Nucleus accumbens (tissue), 56 donors: ENCODE measurements around the gene AHRR.

ENCODE experiments used
- DNase-seq, 56 donors: peaks; one replicate each; lab custom pipeline; 2025; lab: John Stamatoyannopoulos, UW

AHRR gene

GRCh38 chr5:318931-319601 lies 2.4 kb upstream of the AHRR start:
- no peak for DNase-seq

- DNase-seq, result no peak
Measured at GRCh38 chr5:320524-321229, 837 bp upstream of the AHRR start.

DNA sequence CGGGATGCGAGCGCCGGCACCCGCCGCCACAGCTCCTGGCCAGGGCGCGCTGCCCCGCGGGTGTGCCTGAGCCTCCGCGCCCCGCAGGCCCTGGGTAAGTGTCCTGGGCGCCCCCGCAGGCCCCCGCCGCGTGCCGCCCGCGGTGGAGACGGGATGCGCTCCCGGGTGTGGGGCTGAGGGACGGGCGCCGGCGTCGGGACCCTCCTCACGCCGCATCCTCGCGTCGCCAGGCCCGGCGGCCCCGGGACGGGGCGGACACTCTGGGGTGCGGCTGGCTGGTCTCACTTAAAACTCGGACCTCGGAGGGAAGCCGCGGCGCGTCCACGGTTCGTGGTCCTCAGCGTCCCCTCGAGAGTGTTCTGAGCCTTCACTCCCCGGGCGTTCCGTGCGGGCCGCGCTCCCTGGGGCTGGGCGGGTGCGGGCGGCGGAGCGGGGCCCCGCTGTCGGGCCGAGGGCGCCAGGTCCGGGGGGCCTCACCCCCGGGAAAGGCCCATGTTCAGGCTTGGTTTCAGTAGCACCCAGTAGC lies 275 bp downstream of the AHRR start:
- no peak for DNase-seq

GRCh38 chr5:322281-322941 lies 897 bp downstream of the AHRR start:
- no peak for DNase-seq

GRCh38 chr5:322942-323879 lies 1.7 kb downstream of the AHRR start:
- DNase-seq, result no peak

GRCh38 chr5:324736-325612 lies 3.5 kb downstream of the AHRR start:
- no peak for DNase-seq

- DNase-seq, result no peak
Measured at GRCh38 chr5:326109-326508, 4.6 kb downstream of the AHRR start.

GRCh38 chr5:329121-329735 lies 7.7 kb downstream of the AHRR start:
- no peak for DNase-seq

DNA sequence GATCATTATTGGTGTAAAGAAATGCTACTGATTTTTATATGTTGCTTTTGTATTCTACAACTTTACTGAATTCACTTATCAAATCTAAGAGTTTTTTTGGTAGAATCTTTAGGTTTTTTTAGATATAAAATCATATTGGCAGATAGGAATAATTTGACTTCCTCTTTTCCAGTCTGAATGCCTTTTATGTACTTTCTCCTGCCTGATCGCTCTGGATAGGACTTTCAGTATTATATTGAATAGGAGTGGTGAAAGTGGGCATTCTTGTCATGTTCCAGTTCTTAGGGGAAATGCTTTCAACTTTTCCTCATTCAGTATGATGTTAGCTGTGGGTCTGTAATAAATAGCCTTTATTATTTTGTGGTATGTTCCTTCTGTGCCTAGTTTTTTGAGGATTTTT lies 8.3 kb downstream of the AHRR start:
- no peak for DNase-seq

DNA sequence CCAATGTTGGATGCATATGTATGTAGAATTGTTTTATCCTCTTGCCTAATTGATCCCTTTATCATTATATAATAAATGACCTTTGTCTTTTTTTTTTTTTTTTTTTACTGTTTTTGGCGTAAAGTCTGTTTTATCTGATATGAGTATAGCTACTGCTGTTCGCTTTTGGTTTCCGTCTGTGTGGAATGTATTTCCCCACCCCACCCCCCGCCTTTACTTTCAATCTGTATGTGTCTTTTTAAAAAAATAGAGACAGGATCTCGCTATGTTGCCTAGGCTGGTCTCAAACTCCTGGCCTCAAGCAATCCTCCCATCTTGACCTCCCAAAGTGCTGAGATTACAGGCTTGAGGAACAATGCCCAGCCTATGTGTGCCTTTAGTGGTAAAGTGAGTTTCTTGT lies 11.3 kb downstream of the AHRR start:
- no peak for DNase-seq

DNA sequence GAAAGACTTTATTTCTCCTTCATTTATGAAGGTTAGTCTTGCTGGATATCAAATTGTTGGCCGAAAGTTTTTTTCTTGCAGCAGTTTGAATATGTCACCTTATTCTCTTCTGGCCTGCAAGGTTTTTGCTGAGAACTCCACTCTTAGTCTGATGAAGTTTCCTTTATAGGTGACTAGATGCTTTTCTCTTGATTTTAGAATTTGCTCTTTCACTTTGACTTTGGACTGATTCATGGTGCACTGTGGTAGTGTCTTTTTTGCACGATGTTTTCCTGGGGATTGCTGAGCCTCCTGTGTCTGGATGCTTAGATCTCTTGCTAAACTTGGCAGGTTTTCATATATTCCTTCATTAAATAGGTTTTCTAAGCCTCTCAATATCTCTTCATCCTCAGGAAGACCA lies 12.4 kb downstream of the AHRR start:
- DNase-seq, result no peak

GRCh38 chr5:334903-335739 lies 13.6 kb downstream of the AHRR start:
- DNase-seq, result no peak

DNA sequence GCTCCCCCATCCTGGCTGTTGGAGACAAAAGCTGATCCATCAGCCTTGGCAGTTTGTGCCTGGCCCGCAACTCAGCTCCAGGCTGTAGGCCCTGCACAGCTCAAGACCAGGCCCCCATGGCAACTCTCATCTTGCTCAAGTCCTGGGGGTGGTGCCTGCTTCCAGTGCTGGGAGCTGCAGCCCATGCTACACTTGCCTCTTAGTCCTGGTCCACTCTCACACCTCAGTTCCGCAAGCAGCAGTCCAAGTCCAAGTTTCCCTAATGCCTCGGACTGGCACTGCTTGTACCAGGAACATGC lies 14.2 kb downstream of the AHRR start:
- no peak for DNase-seq

DNA sequence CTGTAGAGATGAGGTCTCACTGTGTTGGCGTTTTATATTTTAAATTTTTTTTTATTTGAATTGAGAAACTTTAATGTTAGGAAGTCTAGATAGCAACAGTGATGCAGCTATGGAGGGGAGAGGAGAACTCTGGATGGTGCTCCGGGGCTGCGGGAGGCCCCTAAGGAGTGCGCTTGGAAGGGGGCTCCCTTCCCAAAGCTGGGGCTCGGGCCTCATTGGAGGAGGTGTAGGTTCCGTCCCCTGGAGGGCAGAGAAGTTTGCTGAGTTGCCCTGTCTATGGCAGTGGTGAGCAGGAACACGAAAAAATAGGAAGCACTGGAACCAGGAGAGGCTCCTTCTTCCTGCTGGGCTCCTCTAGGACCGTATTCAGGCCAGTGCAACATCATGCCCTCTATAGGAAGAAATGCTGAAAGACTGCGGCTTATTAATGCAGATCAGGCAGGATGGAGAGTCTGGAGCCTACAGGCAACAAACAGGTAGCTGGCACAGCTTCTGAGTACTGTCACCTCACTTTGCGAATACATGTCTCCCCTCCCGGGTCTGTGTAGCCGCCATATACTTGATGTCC lies 16.1 kb downstream of the AHRR start:
- no peak for DNase-seq

DNA sequence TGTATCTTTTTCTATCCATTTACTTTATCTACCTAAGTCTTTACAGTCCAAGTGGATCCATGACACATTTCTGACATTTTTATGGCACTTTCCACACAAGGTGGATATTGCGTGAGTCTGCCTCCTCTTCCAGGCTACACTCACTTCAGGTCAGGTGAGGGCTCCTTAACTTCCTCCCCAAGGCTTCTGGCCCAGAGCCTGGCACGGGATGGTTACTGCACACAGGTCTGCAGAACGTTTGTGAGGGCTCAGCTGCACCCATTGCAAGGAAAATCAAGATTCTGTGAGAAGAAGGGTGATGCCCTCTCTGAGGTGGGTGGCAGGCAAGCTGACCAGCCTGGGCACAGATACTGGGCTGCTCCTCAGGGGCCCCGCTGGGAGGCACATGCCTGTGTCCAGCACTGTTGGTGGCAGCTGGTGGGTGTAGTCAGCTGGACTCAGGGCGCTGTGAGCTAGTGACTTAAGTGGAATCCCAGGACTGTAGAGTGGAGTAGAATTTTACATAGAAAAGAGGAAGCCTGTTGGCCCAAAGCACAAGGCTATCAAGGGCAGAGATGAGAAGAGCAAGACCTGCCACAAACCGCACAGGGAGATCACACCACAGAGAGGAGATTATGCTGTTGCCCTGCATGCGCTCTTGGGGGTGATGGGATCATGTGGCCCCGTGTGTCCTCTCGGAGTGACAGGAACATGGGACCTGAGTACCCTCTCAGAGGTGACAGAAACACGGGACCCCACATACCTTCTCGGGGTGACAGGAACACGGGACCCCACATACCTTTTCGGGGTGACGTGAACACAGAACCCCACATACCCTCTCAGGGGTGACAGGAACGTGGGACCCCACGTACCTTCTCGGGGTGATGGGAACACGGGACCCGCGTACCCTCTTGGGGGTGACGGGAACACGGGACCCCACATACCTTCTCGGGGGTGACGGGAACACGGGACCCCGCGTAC lies 21.3 kb downstream of the AHRR start:
- no peak for DNase-seq

DNA sequence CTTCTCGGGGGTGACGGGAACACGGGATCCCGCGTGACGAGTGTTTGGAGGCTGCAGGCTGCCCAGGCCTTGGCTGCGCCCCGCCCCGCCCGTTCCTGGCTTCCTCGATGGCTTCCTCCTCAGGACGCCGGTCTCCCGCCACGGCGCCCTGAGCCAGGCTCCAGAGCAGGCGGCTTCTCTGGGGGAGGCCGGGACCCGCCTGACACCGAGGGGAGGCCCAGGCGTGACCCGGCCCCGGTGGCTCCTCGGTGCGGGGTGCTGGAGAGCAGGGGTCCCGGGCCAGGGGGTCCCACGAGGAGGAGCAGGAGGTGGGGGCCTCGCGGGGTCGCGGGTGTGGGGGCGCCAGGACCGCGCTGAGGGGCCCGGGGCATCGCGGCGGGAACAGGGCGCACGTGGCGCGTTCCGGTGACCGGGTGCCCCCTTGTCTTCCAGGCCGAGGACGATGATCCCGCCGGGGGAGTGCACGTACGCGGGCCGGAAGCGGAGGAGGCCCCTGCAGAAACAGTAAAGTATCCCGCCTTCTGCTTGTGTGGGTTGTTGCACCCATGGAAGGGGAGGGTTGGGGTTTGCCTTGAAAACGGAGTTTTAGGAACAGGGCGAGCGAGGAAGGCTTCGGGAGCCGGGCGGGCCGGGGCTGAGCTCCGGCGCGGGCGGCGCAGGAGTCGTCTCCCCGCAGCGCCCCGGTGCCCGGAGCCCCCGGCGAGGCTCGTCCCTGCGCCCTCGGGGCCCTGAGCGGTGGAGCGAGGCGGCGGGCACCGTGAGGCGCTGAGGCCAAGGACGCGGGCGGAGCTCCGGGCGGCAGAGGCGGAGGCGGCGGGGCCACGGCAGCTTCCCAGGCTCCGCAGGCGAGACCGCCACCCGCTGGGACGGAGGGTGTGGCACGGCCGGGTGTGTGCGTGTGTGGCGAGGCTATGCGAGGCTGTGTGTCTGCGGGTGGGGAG lies 22.2 kb downstream of the AHRR start:
- peak in 1 of 56 donors; percentile 45 for DNase-seq
